Lung (tissue), 12 donors: Measurements from ENCODE around the gene TMEM214. TPM values are rescaled to one million over a fixed set of nuclear protein-coding genes. Genes with fewer than 3 reads are reported as not detected.

ENCODE experiments used
- ATAC-seq: fragments of 200-7000 bp; cut with Tn5 transposase; one replicate; pipeline ENCODE4 v1.9.1; 2020; ENCODE audit warnings: moderate number of reproducible peaks; ENCODE audit not compliant: insufficient read depth, low FRiP score
- DNase-seq, 3 donors: peaks; one replicate each; pipeline ENCODE4 v3.0.0-alpha.2; 2013 to 2017
- H3K27ac ChIP-seq, 2 donors: one replicate each; pipeline ENCODE4 v1.5.1; 2013; ENCODE audit warnings: mild to moderate bottlenecking in 2 of 2, moderate library complexity in 2 of 2, control low read depth in 1 of 2, inconsistent platforms in 1 of 2, low read depth in 1 of 2, low read length in 1 of 2
- H3K27me3 ChIP-seq, 3 donors: one replicate each; pipeline ENCODE4 v1.5.1; 2013; ENCODE audit warnings: low read length in 2 of 3; ENCODE audit not compliant: control insufficient read depth in 3 of 3, insufficient read depth in 3 of 3
- H3K36me3 ChIP-seq, 4 donors: one replicate each; pipeline ENCODE4 v1.5.1; 2013; ENCODE audit warnings: low read length in 4 of 4, mild to moderate bottlenecking in 1 of 4, moderate library complexity in 1 of 4; ENCODE audit not compliant: control insufficient read depth in 4 of 4, insufficient read depth in 4 of 4
- H3K4me1 ChIP-seq, 5 donors: one replicate each; pipeline ENCODE4 v1.5.1; 2013; ENCODE audit warnings: low read length in 5 of 5, mild to moderate bottlenecking in 2 of 5, moderate library complexity in 1 of 5; ENCODE audit not compliant: control insufficient read depth in 5 of 5, insufficient read depth in 5 of 5
- H3K4me3 ChIP-seq: one replicate; pipeline ENCODE4 v1.5.1; 2013; ENCODE audit warnings: mild to moderate bottlenecking, control low read depth, moderate library complexity
- H3K9ac ChIP-seq, 2 donors: one replicate each; pipeline ENCODE4 v1.5.1; 2013; ENCODE audit warnings: low read length in 2 of 2, control low read depth in 1 of 2; ENCODE audit not compliant: insufficient read depth in 1 of 2
- H3K9me3 ChIP-seq, 4 donors: one replicate each; pipeline ENCODE4 v1.5.1; 2013; ENCODE audit warnings: low read length in 3 of 4, mild to moderate bottlenecking in 1 of 4, moderate library complexity in 1 of 4; ENCODE audit not compliant: control insufficient read depth in 4 of 4, insufficient read depth in 3 of 4
- CTCF ChIP-seq: IDR thresholded peaks from 2 replicates; pipeline ENCODE4 v1.5.1; 2012; ENCODE audit warnings: mild to moderate bottlenecking; ENCODE audit errors: control extremely low read depth, extremely low read depth
- WGBS, 2 donors: extraction: QIAGEN DNeasy Blood & Tissue Kit; methylation state at CpG; one replicate each; pipeline ENCODE4 v1.1.7; 2013; 5-methylcytosine and 5-hydroxymethylcytosine counted together
- polyA plus RNA-seq, 2 donors: library from polyadenylated mRNA; stranded (reverse); fragments of 200-250 nt; gene quantifications; one replicate each; pipeline ENCODE4 v1.2.1, GENCODE V29; 2013
- total RNA-seq, 2 donors: library from RNA; depleted of rRNA in 1 of 2; stranded (reverse); fragments of >200 nt in 1 of 2; gene quantifications; one replicate each; pipeline ENCODE4 v1.2.1, GENCODE V29; 2014 to 2021
- donor health status: control.
- donor health status: control.
- donor health status: Bipolar disorder and iron deficiency.
- donor health status: healthy.
- donor health status: DM: yes; HTN: yes; CAD: no.

TMEM214 gene
- total and polyA plus RNA-seq, 4 donors = 34.3 to 99.2 (median 59.6) TPM

DNA sequence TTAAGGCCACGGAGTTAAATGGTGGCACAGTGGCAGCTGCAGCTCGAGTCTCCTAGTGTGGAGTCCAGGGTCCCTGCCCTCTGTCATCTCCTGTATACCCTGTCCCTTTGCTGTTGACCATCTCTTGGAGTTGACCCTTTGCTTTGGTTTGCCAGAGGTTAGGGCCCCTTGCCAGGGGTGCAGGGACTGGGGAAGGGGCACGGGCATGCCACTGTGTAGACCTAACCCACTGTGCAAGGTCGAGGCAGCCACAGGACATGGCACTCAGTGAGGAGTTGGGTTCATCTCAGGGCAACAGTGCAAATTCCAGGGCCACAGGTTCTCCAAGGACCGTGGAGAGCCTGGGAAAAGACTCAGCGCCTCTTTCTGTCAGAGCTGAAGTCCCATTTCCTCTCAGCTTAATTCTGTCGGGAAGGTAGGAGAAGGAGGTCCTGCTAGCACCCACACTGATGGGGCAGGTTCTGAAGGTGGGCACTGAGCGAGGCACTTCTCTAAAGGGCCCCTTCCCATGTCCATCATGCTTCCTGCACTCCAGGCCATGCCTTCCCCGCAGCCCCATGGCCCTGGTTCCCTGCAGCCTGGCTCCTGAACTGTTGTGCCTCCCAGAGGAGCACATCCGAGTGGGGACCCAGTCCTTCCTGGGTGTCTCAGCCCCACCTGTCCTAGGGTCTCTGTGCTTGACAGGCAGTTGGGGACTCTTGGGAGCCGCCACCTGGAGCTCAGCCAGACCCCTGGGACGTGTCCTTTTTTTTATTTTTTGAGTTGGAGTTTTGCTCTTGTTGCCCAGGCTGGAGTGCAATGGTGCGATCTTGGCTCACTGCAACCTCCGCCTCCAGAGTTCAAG, 56.6 kb downstream of the TMEM214 start:
- no peak for TF ChIP-seq CTCF
- no peak overlapping the region for H3K9ac ChIP-seq
- H3K9me3 ChIP-seq = no peaks in the 10 kb centered on the region
- DNase-seq (no peak), ATAC-seq (no peak)
- WGBS, 2 donors = 94% methylated on average over 14 of the region's 14 CpGs
- H3K4me3 ChIP-seq = no peak overlapping the region
- no peak overlapping the region for H3K27ac ChIP-seq
- H3K36me3 ChIP-seq = peaks cover 0 to 14% (median 4%) of the 10 kb centered on the region in 4 donors
- H3K4me1 ChIP-seq = peaks cover 0 to 23% (median 0%) of the 10 kb centered on the region in 5 donors
- no peaks in the 10 kb centered on the region for H3K27me3 ChIP-seq

Other genes starting within 250 kb of the TMEM214 start
- 1 to 10 TPM in 1 of 2 donors, under 1 TPM in 1; 0.71 to 1.5 TPM for gene CENPA, start 246.9 kb upstream of the TMEM214 start, total RNA-seq
- gene CENPA, start 246.9 kb upstream of the TMEM214 start, polyA plus RNA-seq = under 1 TPM; 0.94 to 0.96 TPM
- under 1 TPM in 1 of 2 donors, not detected in 1; 0.09 TPM for gene DPYSL5, start 184.8 kb upstream of the TMEM214 start, total RNA-seq
- gene DPYSL5, start 184.8 kb upstream of the TMEM214 start, polyA plus RNA-seq = not detected
- 10 to 100 TPM; 10.2 to 34.1 TPM for gene MAPRE3, start 62.3 kb upstream of the TMEM214 start, total RNA-seq
- gene MAPRE3, start 62.3 kb upstream of the TMEM214 start, polyA plus RNA-seq = 10 to 100 TPM; 20.4 to 41.9 TPM
- 10 to 100 TPM; 17.3 to 22.3 TPM for gene AGBL5, start 18.7 kb downstream of the TMEM214 start, total RNA-seq
- 10 to 100 TPM in 1 of 2 donors, 1 to 10 TPM in 1; 8.6 to 11.6 TPM for gene AGBL5, start 18.7 kb downstream of the TMEM214 start, polyA plus RNA-seq
- gene OST4, start 38.7 kb downstream of the TMEM214 start, total RNA-seq = 100 to 1,000 TPM; 164 to 238 TPM
- 100 to 1,000 TPM; 379 to 577 TPM for gene OST4, start 38.7 kb downstream of the TMEM214 start, polyA plus RNA-seq
- 100 to 1,000 TPM in 1 of 2 donors, 10 to 100 TPM in 1; 88.4 to 163 TPM for gene EMILIN1, start 45.6 kb downstream of the TMEM214 start, total RNA-seq
- gene EMILIN1, start 45.6 kb downstream of the TMEM214 start, polyA plus RNA-seq = 10 to 100 TPM; 74.1 to 98.6 TPM
- gene KHK, start 53.8 kb downstream of the TMEM214 start, total RNA-seq = 1 to 10 TPM; 1.6 to 7.6 TPM
- gene KHK, start 53.8 kb downstream of the TMEM214 start, polyA plus RNA-seq = 1 to 10 TPM; 3.1 to 4.2 TPM
- under 1 TPM; 0.57 to 0.89 TPM for gene CGREF1, start 86.2 kb downstream of the TMEM214 start, total RNA-seq
- gene CGREF1, start 86.2 kb downstream of the TMEM214 start, polyA plus RNA-seq = under 1 TPM; 0.55 to 0.80 TPM
- gene ABHD1, start 90.8 kb downstream of the TMEM214 start, total RNA-seq = under 1 TPM; 0.11 to 0.74 TPM
- gene ABHD1, start 90.8 kb downstream of the TMEM214 start, polyA plus RNA-seq = under 1 TPM; 0.08 to 0.16 TPM
- 10 to 100 TPM; 30.2 to 56.8 TPM for gene PREB, start 101.7 kb downstream of the TMEM214 start, total RNA-seq
- gene PREB, start 101.7 kb downstream of the TMEM214 start, polyA plus RNA-seq = 10 to 100 TPM; 25.8 to 66.8 TPM
- not detected for gene PRR30, start 106.4 kb downstream of the TMEM214 start, total RNA-seq
- not detected for gene PRR30, start 106.4 kb downstream of the TMEM214 start, polyA plus RNA-seq
- gene TCF23, start 116.0 kb downstream of the TMEM214 start, total RNA-seq = under 1 TPM in 1 of 2 donors, not detected in 1; 0.18 TPM
- under 1 TPM; 0.01 to 0.04 TPM for gene TCF23, start 116.0 kb downstream of the TMEM214 start, polyA plus RNA-seq
- gene ATRAID, start 179.1 kb downstream of the TMEM214 start, total RNA-seq = 100 to 1,000 TPM in 1 of 2 donors, 10 to 100 TPM in 1; 90.0 to 107 TPM
- 100 to 1,000 TPM; 136 to 204 TPM for gene ATRAID, start 179.1 kb downstream of the TMEM214 start, polyA plus RNA-seq
- 10 to 100 TPM; 12.1 to 32.5 TPM for gene SLC5A6, start 179.3 kb downstream of the TMEM214 start, total RNA-seq
- 10 to 100 TPM; 15.2 to 33.1 TPM for gene SLC5A6, start 179.3 kb downstream of the TMEM214 start, polyA plus RNA-seq
- 10 to 100 TPM; 18.3 to 42.0 TPM for gene CAD, start 184.4 kb downstream of the TMEM214 start, total RNA-seq
- gene CAD, start 184.4 kb downstream of the TMEM214 start, polyA plus RNA-seq = 10 to 100 TPM; 10.9 to 19.4 TPM
- gene SLC30A3, start 230.1 kb downstream of the TMEM214 start, total RNA-seq = under 1 TPM; 0.31 to 0.77 TPM
- under 1 TPM; 0.11 to 0.37 TPM for gene SLC30A3, start 230.1 kb downstream of the TMEM214 start, polyA plus RNA-seq
- not detected for gene DNAJC5G, start 242.5 kb downstream of the TMEM214 start, total RNA-seq
- not detected for gene DNAJC5G, start 242.5 kb downstream of the TMEM214 start, polyA plus RNA-seq
- under 1 TPM; 0.09 to 0.48 TPM for gene TRIM54, start 249.5 kb downstream of the TMEM214 start, total RNA-seq
- under 1 TPM; 0.10 to 0.16 TPM for gene TRIM54, start 249.5 kb downstream of the TMEM214 start, polyA plus RNA-seq